ENCODE data around the gene TRIM27.

TRIM27 gene

DNA sequence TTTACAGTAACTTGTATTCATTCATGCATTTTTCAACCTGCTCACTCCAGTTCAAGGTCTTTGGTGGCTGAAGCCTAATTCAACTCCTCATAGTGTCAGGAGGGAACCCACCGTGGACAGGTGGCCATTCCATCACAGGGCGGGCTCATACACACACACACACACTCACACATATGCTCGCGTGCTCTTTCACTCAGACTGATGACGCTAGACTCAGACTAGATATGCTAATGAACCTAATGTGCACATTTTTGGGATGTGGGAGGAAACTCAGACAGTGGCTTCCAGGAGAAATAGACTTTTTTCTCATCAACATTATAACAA, 56.7 kb downstream of the TRIM27 start:
- peak; percentile 4 for ATAC-seq
- TF ChIP-seq BACH2 (CRISPR knock-in tag; IDR thresholded peaks at IDR 0.05; ENCODE audit: borderline replicate concordance) (no peak), ZFP3 (CRISPR knock-in tag; IDR thresholded peaks at IDR 0.05) (no peak), ISL1 (CRISPR knock-in tag; IDR thresholded peaks at IDR 0.05) (no peak), PATZ1 (CRISPR knock-in tag; IDR thresholded peaks at IDR 0.05; ENCODE audit: borderline replicate concordance) (no peak), RARB (CRISPR knock-in tag; IDR thresholded peaks at IDR 0.05) (no peak), SNAI2 (CRISPR knock-in tag; IDR thresholded peaks at IDR 0.05) (no peak), TSHZ2 (CRISPR knock-in tag; IDR thresholded peaks at IDR 0.05) (no peak), ZFP30 (CRISPR knock-in tag; IDR thresholded peaks at IDR 0.05) (no peak), ZNF565 (CRISPR knock-in tag; conservative IDR thresholded peaks at IDR 0.05; ENCODE audit: low read depth) (no peak), TOX (CRISPR knock-in tag; IDR thresholded peaks at IDR 0.05; ENCODE audit: borderline replicate concordance) (no peak), ZNF8 (CRISPR knock-in tag; IDR thresholded peaks at IDR 0.05) (no peak), CSDC2 (CRISPR knock-in tag; IDR thresholded peaks at IDR 0.05) (no peak), ZC3H10 (CRISPR knock-in tag; IDR thresholded peaks at IDR 0.05) (no peak)

DNA sequence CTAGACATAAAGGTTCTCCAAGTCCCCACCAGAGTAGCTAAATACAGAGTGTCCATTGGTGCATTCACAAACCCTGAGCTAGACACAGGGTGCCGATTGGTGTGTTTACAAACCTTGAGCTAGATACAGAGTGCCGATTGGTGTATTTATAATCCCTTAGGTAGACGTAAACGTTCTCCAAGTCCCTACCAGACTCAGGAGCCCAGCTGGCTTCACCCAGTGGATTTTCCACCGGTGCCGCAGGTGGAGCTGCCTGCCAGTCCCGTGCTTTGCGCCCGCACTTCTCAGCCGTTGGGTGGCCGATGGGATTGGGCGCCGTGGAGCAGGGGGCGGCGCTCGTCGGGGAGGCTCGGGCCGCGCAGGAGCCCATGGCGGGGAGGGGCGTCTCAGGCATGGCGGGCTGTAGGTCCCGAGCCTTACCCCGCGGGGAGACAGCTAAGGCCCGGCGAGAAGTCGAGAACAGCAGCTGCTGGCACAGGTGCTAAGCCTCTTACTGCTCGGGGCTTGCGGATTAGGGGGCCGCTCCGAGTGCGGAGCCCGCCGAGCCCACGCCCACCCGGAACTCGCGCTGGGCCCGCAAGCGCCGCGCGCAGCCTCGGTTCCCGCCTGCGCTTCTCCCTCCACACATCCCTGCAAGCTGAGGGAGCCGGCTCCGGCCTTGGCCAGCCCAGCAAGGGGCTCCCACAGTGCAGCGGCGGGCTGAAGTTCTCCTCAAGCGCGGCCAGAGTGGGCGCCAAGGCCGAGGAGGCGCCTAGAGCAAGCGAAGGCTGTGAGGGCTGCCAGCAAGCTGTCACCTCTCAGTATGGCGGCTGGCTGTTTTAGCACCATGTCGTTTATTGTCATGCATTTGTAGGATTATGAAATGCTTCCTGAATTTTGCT, 57.3 kb downstream of the TRIM27 start:
- ATAC-seq = peak; percentile 82
- TF ChIP-seq ZFP3 (CRISPR knock-in tag; IDR thresholded peaks at IDR 0.05) (peak; percentile 83), TSHZ2 (CRISPR knock-in tag; IDR thresholded peaks at IDR 0.05) (peak; percentile 33; the same call in 1 of the 2 replicates)

- no peak for ATAC-seq
- TF ChIP-seq ZC3H10 (CRISPR knock-in tag; IDR thresholded peaks at IDR 0.05) = no peak
- no peak for TF ChIP-seq ARNTL (CRISPR knock-in tag; IDR thresholded peaks at IDR 0.05; ENCODE audit: borderline replicate concordance, low read depth)
- TF ChIP-seq SNAI2 (CRISPR knock-in tag; IDR thresholded peaks at IDR 0.05) = no peak
- no peak for TF ChIP-seq BACH2 (CRISPR knock-in tag; IDR thresholded peaks at IDR 0.05; ENCODE audit: borderline replicate concordance)
- TF ChIP-seq ESRRG (CRISPR knock-in tag; IDR thresholded peaks at IDR 0.05) = no peak
- TF ChIP-seq, protein P1, sequence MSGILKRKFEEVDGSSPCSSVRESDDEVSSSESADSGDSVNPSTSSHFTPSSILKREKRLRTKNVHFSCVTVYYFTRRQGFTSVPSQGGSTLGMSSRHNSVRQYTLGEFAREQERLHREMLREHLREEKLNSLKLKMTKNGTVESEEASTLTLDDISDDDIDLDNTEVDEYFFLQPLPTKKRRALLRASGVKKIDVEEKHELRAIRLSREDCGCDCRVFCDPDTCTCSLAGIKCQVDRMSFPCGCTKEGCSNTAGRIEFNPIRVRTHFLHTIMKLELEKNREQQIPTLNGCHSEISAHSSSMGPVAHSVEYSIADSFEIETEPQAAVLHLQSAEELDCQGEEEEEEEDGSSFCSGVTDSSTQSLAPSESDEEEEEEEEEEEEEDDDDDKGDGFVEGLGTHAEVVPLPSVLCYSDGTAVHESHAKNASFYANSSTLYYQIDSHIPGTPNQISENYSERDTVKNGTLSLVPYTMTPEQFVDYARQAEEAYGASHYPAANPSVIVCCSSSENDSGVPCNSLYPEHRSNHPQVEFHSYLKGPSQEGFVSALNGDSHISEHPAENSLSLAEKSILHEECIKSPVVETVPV (CRISPR knock-in tag; IDR thresholded peaks at IDR 0.05) = no peak
- no peak for TF ChIP-seq CSDC2 (CRISPR knock-in tag; IDR thresholded peaks at IDR 0.05)
- TF ChIP-seq POU6F1 (CRISPR knock-in tag; IDR thresholded peaks at IDR 0.05; ENCODE audit: borderline replicate concordance, low read depth) = no peak
- no peak for TF ChIP-seq ISL1 (CRISPR knock-in tag; IDR thresholded peaks at IDR 0.05)
- no peak for TF ChIP-seq ZFP30 (CRISPR knock-in tag; IDR thresholded peaks at IDR 0.05)
Measured at GRCh38 chr6:28865401-28866204, 58.2 kb downstream of the TRIM27 start.
